DLD1 (cell line): Measurements from ENCODE around the gene TMEM115.

Experiments used
- in situ Hi-C: cut with HindIII; loops from 2 replicates; pipeline ENCODE4 v1.10.0; 2017; ENCODE audit warnings: low sequenced_read_pairs

Gene TMEM115

DNA sequence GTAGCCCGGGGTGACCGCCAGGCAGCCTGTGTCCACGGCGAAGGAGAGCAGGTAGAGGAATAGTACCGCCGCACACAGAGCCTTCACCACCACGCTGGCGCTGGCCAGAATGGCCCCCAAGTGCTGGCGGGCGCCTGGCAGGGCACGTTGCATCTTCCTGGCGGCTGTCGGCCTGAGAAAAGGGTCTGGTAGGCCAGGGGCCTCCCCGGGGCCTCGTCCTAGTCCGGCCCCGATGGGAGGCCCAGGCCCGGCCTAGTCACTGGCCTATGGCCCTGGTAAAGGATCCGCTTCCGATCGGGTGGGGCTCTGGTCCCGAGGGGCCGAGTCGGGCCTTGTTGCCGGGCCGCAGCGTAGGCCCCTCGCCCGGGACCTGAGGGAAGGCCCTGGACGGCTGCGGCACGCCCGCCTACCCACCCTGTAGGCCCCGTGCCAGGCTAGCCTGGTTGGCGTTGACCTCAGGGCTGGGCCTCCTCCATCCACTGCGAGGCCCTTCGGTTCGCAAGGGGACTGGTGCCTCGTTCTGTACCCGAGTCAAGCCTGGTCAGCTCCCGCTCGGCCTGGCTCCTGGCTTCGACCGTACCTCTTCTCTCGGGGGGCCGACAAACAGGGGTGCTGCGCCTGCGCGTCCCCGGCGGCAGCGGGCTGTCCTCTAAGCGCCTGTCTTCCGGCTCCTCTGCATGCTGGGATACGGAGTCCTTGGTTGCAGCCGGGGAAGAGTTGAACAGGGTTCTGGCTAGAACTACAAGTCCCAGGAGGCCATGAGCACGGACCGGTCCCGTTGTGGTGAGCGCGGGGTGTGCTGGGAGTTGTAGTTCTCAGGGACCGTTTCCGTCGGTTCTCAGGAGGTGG lies at the start of gene TMEM115:
Gene TMEM115, minus strand, starts transcription at position 611 of the 849 bp plus-strand sequence. Its CDS starts 458 bp downstream, at position 153.
- in situ Hi-C loops, result no loop called here

GRCh38 chr3:50408443-50408944 lies 49.2 kb upstream of the TMEM115 start:
- in situ Hi-C loops, result no loop called here

DNA sequence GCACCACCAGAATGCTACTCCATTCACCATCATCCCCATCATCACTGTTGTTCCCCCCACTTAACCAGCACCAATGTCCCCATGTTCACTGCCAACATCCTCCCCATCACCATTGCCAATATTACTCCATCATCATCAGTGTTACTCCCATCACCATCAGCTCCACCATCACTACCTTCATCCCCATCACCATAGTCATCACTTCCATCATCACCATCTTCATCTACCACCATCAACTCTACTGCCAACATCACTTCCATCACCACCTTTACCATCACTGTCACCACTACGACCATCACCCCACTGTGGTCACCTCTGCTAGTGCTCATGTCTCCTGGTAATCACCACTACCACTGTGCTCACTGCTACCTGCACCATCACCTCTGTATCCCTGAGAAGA lies 47.2 kb upstream of the TMEM115 start:
- in situ Hi-C loops, result no loop called here

DNA sequence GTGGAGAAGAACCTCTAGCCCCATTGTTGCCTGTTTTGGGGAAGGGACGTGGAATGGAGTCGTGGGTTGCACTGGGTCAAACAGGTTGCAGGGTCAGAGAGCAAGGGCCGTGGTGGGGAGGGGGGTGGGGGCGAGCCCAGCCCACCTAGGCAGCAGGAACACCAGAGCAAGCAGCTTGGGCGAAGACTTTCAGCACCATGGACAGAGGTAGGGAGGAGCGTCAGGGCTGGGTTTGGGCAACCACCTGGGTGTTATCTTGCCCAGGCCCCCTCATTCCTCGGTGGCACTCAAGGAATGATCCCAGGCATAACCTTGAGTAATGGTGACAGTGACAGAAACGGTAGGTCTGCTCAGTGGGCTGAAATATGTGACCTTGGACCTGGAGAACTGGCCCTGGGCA lies 45.9 kb upstream of the TMEM115 start:
- in situ Hi-C loops, result no loop called here

- in situ Hi-C loops, result no loop called here
Measured at GRCh38 chr3:50401978-50402595, 42.8 kb upstream of the TMEM115 start.

DNA sequence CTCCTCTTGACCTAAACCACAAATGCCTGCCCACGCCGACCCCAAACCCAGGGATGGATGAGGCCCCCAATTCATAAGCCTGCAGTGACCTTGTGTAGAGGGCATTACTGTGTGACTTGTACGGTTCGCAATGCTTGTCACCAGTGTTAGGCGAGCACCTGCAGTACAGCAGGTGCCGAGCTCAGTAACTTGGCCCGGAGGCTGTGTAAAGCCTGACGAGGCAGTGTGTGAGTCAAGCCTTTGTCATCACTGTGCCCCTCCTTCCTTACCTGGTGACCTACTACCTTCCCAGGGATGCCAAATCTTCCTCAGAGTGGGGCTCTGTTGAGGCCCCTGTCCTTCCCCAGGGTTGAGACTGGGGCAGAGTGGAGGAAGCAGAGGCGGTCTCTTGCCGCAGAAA lies 37.2 kb upstream of the TMEM115 start:
- in situ Hi-C loops, result no loop called here

GRCh38 chr3:50395070-50395860 lies 35.9 kb upstream of the TMEM115 start:
- in situ Hi-C loops, result no loop called here

DNA sequence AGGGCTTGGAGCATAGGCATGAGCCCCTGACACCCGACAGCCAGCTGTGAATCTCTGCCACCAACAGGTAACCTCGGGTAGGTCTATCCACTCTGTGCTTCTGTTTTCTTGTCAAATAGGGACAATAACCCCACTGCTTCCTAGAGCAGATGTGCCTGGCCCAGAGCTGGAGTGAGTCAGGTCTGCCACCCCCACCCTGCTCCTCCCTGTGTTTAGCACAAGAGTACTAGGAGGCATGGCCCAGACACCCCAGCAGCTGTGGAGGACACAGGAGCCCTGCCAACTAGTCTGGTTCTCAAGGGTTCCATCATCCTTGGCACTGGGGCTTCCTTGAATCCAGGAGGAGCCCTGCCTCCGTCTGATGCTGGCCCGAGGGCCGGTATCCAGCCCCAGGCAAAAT lies 33.7 kb upstream of the TMEM115 start:
- in situ Hi-C loops, result no loop called here

GRCh38 chr3:50392101-50392715 lies 32.9 kb upstream of the TMEM115 start:
- in situ Hi-C loops, result no loop called here

DNA sequence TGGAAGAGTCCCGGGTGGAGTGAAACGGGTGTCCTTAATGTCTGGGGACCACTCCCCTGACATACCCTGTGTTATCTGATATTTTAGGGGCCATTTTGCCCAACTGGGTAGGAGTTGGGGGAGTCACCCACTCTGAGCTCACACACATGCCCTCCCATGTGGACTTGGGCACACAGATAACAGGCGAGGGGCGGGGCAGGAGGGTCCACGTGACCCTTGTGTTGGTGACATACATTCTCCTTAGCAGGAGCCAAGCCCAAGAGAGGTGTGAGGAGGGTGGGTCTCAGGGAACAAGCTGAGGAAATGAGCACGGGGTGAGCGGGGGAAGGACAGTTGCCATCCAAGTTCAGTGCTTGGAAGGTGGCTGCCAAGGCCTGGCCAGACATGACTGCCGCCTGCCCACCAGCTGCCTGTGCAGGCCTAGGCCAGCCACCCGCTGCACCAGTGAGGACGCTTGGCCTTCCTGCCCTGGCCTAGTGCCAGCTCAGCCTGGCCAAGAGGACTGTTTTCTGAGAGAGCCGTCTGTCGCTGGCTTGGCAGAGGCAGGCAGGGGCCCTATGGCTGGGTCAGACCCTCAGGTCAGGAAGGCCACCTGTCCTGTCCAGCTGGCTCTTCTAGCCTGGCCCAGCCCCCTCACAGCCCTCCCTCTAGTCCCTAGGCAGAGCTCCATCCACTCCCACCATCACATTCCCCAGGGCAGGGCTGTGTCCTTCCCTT lies 31.3 kb upstream of the TMEM115 start:
- in situ Hi-C loops, result no loop called here

DNA sequence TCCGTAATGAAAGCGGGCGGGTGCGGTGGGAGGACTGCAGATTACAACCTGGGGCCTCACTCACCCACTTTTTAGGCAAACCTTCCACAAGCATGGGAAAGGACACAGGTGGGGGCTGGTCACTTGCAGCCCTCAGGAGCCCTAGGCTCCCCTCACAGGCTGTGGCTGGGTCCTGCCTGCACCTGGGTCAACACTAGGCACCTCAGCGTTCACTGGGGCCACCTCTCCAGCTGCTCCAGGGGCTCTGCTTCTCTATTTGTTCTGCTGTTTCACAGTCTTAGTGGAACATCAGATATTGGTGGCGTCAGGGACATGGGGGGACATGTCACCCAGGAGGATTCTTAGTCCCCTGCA lies 30.1 kb upstream of the TMEM115 start:
- in situ Hi-C loops, result no loop called here

DNA sequence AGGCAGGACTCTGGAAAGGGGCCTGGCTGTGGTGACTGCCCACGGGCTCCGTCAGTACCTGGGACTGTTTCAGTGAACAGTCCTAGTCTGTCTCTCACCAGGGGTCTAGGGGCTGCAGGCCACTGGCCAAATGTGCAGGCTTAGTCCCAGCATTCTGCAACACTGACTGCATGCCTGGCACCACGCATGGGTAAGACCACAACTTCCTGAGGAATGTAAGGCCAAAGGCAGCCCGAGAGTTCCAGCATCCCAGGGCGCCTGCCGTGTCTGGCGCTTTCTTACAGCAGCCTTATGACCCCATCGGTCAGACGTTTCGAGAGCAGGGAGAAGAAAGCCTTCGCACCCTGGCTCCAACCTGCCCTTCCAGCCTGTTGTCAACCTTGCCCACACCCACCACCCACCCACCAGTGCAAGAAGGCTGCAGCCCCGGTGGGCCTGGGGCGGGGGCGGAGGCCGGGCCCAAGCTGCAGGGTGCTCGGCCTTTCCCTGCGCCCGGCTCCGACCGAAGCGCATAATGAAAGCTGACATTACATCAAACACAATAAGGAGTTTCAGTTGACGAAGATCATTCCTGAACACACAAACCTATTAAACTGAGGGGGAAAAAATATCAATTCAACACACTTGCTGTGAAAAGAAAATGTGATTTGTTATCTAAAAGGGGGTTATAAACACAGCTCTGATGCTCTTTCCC lies 29.5 kb upstream of the TMEM115 start:
- in situ Hi-C loops, result no loop called here

- in situ Hi-C loops, result no loop called here
Measured at GRCh38 chr3:50388016-50388719, 28.8 kb upstream of the TMEM115 start.

- in situ Hi-C loops, result no loop called here
Measured at GRCh38 chr3:50385754-50386153, 26.4 kb upstream of the TMEM115 start.

- in situ Hi-C loops, result no loop called here
Measured at GRCh38 chr3:50383750-50384149, 24.4 kb upstream of the TMEM115 start.

DNA sequence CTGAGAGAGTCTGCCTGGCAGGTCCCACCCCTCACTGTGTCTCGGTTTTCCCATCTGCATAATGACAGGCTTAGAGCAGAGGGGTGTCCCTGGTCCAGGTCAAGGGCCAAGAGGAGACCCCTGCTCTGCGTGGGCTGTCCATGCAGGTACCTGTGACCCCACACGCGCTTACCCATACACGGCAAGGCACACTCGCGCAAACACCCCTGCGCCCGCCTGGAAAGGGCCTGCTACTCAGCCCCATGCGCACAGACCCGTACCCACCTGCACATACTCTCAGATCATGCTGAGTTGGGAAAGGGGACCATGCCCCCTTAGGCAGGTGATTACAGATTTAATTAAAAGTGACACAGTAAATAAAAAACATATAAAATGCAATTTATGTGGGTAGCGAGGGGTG lies 23.4 kb upstream of the TMEM115 start:
- in situ Hi-C loops, result no loop called here

DNA sequence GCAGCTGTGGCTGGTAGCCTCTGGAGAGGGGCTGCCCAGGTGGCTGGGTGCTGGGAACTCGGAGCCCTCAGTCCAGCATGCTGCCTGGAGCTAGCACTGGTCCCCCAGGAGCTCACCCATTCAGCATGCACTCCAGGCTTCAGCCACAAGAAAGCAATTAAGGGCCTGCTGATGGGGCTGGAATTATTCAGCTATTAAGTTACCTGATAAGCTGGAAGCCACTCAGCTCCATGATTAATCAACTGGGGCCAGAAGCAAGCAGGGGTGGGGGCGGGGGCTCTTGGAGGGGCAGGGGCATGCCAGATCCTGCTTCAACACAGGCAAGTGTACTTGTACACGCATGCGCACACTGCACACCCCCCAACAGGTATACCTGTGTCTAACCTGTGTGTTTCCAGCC lies 22.1 kb upstream of the TMEM115 start:
- in situ Hi-C loops, result no loop called here

- in situ Hi-C loops, result no loop called here
Measured at GRCh38 chr3:50380405-50381085, 21.2 kb upstream of the TMEM115 start.

GRCh38 chr3:50378757-50379156 lies 19.4 kb upstream of the TMEM115 start:
- in situ Hi-C loops, result no loop called here
